HG02943 (cell line): ENCODE results near the gene ADIPOQ.
A peak's percentile ranks its signal among the peaks of the same experiment; 100 is the strongest.
"Not testable (repeated sequence)": the region's sequence is repeated elsewhere in the genome, so short reads cannot be mapped to it uniquely, and the experiment has no call there.

Experiments
- ATAC-seq: cut with Tn5 transposase; IDR thresholded peaks from one replicate; pipeline ENCODE4 v1.9.1; 2021; ENCODE audit warnings: mild to moderate bottlenecking, low read depth, moderate library complexity; ENCODE audit not compliant: unreplicated experiment

The ADIPOQ gene

DNA sequence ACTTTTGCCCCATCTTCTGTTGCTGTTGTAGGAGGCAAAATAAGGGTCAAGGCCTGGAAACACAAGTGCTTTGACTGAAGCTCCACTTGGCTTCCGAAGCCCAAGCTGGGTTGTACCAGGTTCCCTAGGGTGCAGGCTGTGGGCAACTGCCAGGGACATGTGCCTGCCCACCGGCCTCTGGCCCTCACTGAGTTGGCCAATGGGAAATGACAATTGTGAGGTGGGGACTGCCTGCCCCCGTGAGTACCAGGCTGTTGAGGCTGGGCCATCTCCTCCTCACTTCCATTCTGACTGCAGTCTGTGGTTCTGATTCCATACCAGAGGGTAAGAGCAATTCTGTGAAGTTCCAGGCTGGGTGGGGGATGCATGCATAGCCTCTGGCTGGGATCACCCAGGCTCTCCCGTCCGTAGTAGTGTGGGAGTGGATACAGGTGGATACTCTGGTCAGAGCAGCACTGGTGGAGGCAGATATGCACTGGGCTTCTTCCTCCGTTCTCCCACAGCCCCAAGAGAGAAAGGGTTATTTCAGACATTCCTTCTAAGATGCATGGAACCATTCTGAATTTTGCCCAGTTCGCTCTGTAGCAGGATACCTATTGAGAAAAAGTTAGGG is at the start of gene ADIPOQ:
TSS of gene ADIPOQ (plus strand) at position 285 of the 613 bp plus-strand sequence. CDS start 10,349 bp downstream, outside the sequence.
- no peak for ATAC-seq

DNA sequence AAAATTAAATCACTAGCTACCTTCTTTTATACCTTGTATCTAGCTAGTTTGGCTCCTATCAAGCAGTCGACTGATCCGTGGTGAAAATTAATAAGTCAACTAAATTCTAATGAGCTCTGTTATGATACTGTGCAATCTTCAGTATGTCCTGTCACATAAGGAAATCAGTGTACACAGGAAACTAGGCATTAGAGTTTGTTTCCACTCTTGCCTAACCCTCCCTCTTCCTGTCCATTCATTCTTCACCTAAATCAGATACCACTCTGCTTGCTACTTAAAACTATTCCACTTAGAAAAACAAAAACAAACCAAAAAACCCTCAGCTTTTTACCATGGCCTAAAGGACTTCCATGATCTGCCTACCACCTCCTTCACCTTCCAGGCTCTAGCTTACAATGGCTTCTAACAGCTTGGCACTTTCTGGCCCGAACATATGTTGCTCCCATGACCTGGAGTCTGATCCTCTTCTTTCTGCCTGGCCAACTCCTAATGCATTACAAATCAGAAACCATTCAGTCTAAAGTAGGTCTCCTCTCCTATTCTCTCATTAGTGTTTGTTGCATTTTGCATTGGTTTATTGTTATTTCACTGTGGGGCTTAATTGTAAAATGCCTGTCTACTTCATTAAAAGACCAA is 44.2 kb upstream of the ADIPOQ start:
- ATAC-seq = no peak

- no peak for ATAC-seq
Observed at GRCh38 chr3:186800285-186800684, 42.2 kb upstream of the ADIPOQ start.

GRCh38 chr3:186802701-186803100 is 39.8 kb upstream of the ADIPOQ start:
- no peak for ATAC-seq

- ATAC-seq = not testable (repeated sequence)
Observed at GRCh38 chr3:186803447-186803846, 39.1 kb upstream of the ADIPOQ start.

- ATAC-seq = peak; percentile 90
Observed at GRCh38 chr3:186806089-186807055, 36.1 kb upstream of the ADIPOQ start, which contains the start of gene RFC4. Gene RFC4 (minus strand): TSS chr3:186806482. CDS start chr3:186804713, 1,769 bp downstream.

DNA sequence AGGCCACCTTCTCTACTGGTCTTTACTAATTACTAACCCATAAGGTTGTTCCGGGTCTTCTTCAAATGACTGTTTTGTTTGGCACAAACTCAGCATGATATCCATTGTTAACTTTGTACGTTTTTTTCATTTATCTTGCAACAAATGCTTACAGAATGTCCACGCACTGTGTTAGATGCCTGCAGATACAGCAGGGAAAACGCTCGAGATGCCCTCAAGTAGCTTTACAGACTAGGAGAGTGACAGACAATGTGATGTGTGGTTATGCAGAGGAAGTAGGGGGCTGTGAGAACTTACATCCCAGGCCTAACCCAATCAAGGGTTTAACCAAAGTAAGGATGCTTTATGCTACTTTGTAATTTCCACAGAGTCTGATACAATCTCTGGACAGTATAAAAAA is 35.3 kb upstream of the ADIPOQ start:
- ATAC-seq = no peak

DNA sequence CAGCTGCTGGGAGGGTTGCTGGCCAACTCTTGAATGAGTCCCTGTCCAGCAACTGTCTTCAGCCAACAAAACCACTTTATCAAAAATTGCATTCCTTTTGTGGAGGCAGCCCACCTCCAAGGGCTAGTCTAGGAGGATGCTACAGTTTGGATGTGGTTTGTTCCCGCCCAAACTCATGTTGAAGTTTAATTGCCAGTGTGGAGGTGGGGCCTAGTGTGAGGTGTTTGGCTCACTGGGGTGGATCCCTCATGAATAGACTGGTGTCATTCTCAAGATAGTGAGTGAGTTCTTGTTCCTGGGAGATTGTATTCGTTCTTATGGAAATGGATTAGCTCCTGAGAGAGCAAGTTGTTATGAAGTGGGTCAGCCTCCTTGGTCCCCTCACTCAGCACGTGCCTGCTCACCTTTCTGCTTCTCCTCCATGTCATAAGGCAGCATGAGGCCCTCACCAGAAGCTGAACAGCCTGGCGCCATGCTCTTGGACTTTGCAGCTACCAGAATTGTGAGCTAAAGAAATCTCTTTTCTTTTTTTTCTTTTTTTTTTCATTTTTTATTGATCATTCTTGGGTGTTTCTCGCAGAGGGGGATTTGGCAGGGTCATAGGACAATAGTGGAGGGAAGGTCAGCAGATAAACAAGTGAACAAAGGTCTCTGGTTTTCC is 32.0 kb upstream of the ADIPOQ start:
- no peak for ATAC-seq

DNA sequence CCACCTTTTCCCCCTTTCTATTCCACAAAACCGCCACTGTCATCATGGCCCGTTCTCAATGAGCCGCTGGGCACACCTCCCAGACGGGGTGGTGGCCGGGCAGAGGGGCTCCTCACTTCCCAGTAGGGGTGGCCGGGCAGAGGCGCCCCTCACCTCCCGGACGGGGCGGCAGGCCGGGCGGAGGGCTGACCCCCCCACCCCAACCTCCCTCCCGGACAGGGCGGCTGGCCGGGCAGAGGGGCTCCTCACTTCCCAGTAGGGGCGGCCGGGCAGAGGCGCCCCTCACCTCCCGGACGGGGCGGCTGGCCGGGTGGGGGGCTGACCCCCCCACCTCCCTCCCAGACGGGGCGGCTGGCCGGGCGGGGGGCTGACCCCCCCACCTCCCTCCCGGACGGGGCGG is 31.2 kb upstream of the ADIPOQ start:
- not testable (repeated sequence) for ATAC-seq

- ATAC-seq = no peak
Observed at GRCh38 chr3:186814100-186814499, 28.4 kb upstream of the ADIPOQ start.

DNA sequence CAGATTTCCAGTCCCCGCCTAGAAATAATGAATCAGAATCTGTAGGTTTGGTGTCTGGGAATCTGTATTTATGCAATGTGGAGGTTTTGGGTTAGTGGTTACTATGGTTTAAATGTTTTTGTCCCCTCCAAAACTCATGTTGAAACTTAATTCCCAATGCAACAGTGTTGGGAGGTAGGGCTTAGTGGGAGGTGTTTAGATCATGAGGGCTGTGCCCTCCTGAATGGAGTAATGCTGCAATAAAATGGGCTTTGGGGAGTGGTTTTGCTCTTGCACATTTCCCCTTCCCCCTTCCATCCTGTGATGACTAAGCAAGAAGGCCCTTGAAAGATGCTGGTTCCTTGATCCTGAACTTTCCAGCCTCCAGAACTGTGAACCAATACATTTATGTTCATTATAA is 27.1 kb upstream of the ADIPOQ start:
- no peak for ATAC-seq

DNA sequence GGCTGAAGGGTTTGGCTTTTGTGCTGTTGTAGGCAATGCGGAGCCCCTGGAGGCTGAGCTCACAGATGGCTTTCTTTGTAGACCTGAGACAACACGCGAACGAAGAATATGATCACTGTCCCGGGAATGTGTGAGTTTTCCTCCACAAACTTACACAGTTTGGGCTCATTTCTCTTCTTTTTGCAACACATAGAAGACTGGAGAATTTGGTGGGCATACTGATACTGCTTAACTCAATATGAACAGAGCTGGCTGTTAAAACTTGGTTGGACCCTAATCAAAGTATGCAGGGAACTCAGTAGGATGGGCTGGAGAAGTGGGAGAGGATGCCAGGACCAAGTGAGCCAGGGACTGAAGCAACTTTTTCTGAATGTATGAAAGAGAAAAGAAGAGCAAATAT is 24.0 kb upstream of the ADIPOQ start:
- ATAC-seq = no peak

GRCh38 chr3:186818956-186819355 is 23.6 kb upstream of the ADIPOQ start:
- ATAC-seq = no peak

- ATAC-seq = no peak
Observed at GRCh38 chr3:186821429-186822387, 20.8 kb upstream of the ADIPOQ start.

DNA sequence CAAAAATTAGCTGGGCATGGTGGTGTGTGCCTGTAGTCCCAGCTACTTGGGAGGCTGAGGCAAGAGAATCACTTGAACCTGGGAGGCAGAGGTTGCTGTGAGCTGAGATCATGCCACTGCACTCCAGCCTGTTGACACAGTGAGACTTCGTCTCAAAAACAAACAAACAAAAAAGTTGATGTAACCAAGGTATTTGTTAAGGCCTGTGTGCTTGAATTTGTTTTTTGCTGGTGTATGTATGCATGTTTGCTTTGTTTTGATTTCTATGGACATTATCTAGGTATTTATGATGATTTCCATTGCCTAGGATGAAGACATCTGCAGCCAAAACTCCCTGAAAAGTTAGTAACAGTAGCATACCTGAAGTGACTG is 20.1 kb upstream of the ADIPOQ start:
- not testable (repeated sequence) for ATAC-seq

DNA sequence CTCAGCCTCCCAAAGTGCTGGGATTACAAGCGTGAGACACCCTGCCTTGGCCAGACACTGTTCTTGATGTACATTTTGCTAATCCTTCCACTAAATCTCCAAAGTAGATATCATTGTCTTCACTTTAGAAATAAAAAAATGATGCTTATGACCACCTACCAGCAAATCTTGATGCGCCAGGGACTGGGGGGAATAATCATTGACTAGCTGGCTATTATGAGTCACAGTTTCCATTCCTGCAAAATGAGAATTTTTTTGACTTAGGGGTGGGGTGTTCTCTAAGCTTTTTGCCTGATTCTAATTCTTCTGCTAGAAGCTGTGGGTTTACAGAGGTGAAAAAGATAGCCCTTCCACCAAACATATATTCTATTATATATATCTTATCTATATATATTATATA is 19.1 kb upstream of the ADIPOQ start:
- no peak for ATAC-seq

DNA sequence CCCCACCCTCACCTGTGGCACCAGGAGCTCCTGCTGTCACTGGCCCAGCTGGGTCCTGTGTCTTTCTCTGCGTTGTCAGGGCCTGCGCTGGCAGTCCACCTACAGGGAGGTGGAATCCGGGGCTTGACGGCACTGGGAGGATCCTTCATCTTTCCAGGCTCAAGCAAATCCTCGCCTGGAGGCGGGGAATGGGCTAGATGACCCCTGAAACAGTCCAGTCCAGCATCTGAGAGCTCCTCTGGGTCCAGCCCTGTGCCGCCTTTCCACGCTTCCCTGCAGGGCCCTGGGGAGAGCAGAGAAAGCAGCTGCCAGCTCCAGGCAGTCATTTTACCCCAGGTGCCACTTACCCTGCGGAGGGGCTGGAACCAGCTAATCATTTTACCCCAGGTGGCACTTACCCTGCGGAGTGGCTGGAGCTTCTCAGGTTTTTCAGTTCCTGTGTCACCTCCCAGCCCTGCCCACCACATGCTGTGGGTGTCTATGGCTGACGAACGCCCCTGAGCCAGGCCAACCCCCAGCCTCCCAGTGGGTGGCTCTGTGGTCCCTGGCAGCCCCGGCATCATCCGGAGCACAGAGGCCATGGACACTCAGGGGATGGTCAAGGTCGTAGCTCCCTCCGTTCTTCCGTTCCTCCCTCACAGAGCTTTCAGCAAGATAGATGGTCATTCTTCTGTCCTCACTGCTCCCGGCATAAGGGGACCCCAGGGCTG is 17.9 kb upstream of the ADIPOQ start:
- no peak for ATAC-seq

DNA sequence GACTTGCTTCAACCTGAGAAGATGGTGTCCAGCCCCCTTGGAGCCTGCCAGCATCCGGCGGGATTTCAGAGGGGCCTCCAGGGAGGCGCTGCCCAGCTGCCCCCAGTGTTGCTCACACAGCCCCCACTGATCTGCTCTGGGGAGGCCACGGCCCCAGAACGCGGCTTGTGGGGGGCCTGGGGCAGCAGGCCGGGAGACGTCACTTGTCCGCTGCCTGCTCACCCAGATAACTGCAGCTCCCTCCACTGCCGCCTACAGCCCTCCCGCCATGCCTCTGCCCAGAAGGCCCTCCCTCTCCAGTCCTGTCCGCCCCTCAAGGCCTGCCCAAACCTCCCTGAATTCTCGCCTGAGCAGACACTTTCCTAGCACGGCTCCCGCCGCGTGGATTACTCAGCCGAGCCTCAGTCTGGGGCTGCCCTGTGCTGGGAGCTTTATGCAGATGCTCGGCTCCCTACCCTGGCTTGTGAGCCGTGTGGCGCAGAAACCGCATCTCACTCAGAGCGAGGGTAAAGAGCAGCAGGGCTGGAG is 17.2 kb upstream of the ADIPOQ start:
- no peak for ATAC-seq
